ENCODE data around the gene TSHZ2.
A peak's percentile ranks its signal among the peaks of the same experiment; 100 is the strongest.
"Not testable (repeated sequence)": the region's sequence is repeated elsewhere in the genome, so short reads cannot be mapped to it uniquely, and the experiment has no call there.

Gene TSHZ2

GRCh38 chr20:53494753-53495152 lies 522.6 kb downstream of the TSHZ2 start:
- no peak for DNase-seq

GRCh38 chr20:53495398-53496092 lies 523.4 kb downstream of the TSHZ2 start:
- DNase-seq = no peak

- no peak for DNase-seq
Observed at GRCh38 chr20:53497246-53497645, 525.1 kb downstream of the TSHZ2 start.

- DNase-seq = no peak
Observed at GRCh38 chr20:53498341-53498740, 526.2 kb downstream of the TSHZ2 start.

- no peak for DNase-seq
Observed at GRCh38 chr20:53500651-53501050, 528.5 kb downstream of the TSHZ2 start.

GRCh38 chr20:53502820-53503219 lies 530.7 kb downstream of the TSHZ2 start:
- DNase-seq = peak; percentile 7

- DNase-seq = no peak
Observed at GRCh38 chr20:53503517-53503919, 531.4 kb downstream of the TSHZ2 start.

GRCh38 chr20:53504106-53504505 lies 531.9 kb downstream of the TSHZ2 start:
- not testable (repeated sequence) for DNase-seq

GRCh38 chr20:53510262-53510661 lies 538.1 kb downstream of the TSHZ2 start:
- DNase-seq = no peak

- DNase-seq = no peak
Observed at GRCh38 chr20:53510704-53511103, 538.5 kb downstream of the TSHZ2 start.

- DNase-seq = no peak
Observed at GRCh38 chr20:53512076-53512475, 539.9 kb downstream of the TSHZ2 start.

GRCh38 chr20:53513168-53513488 lies 541.0 kb downstream of the TSHZ2 start:
- no peak for DNase-seq

- peak; percentile 78 for DNase-seq
Observed at GRCh38 chr20:53513489-53514298, 541.5 kb downstream of the TSHZ2 start.

GRCh38 chr20:53515749-53516148 lies 543.6 kb downstream of the TSHZ2 start:
- DNase-seq = no peak

- DNase-seq = peak; percentile 21
Observed at GRCh38 chr20:53517146-53517545, 545.0 kb downstream of the TSHZ2 start.

- DNase-seq = not testable (repeated sequence)
Observed at GRCh38 chr20:53521421-53521820, 549.3 kb downstream of the TSHZ2 start.

GRCh38 chr20:53522026-53522425 lies 549.9 kb downstream of the TSHZ2 start:
- no peak for DNase-seq

GRCh38 chr20:53522696-53523095 lies 550.5 kb downstream of the TSHZ2 start:
- no peak for DNase-seq

- not testable (repeated sequence) for DNase-seq
Observed at GRCh38 chr20:53523615-53524014, 551.5 kb downstream of the TSHZ2 start.

GRCh38 chr20:53524589-53525312 lies 552.6 kb downstream of the TSHZ2 start:
- no peak for DNase-seq

GRCh38 chr20:53527196-53527595 lies 555.0 kb downstream of the TSHZ2 start:
- no peak for DNase-seq

- DNase-seq = no peak
Observed at GRCh38 chr20:53529658-53530057, 557.5 kb downstream of the TSHZ2 start.

GRCh38 chr20:53530440-53530839 lies 558.3 kb downstream of the TSHZ2 start:
- DNase-seq = no peak
